ENCODE measurements around the gene SEL1L3. TPM values are rescaled to one million over a fixed set of nuclear protein-coding genes. Genes with fewer than 3 reads are reported as not detected.

SEL1L3 gene
- total RNA-seq, 1 experiment from 2014 or later: 15.7 TPM

DNA sequence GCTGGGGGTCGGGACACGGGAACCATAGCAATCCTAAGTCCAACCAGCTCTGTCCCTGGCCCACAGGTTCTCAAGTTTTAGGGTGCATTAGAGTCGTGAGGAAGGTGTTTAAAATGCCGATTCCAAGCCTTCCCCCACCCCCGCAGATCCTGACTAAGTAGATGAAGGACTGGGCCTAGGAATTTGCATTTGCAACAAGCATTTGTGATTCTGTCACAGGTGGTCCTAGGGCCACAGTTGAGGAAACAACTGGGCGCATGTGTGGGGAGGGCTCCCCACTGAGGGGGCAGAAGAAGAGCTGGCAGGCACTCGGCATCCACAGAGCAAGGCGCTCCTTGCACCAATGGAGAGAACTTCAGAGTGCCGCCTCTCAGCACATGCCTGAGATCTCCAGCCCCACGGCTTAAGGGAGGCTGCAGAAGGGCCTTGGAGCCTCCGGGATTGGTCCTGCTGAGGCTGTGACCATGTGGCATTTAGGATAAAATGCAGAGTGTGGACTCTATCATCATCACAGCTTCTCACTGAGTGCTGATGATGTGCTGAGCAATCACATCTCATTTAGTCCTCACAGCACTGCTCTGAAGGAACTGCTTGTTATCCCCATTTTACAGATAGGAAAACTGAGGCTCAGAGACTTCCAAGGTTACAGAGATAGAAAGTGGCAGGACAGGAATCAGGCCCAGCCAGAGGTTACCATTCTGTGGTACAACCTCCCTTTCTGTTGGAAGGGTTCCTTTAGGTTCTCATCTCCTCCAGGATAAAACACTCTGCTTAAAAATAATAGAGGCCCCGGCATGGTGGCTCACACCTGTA is 16.7 kb downstream of the SEL1L3 start:
- ChIA-PET POLR2A (no interaction called here), CTCF (no interaction called here)
- no peak overlapping the region for H3K4me3 Mint-ChIP-seq (ENCODE audit: unreplicated experiment)
- no peak overlapping the region for H3K27ac Mint-ChIP-seq (ENCODE audit: unreplicated experiment)
- H3K36me3 Mint-ChIP-seq (ENCODE audit: insufficient read depth, unreplicated experiment): no peaks in the 10 kb centered on the region
- Histone ChIP-seq H3K4me3 (ENCODE audit: low read depth, low read length) (no peak overlapping the region), H3K36me3 (ENCODE audit: control insufficient read depth, insufficient read depth, low read length) (no peaks in the 10 kb centered on the region), H3K27me3 (replicated peaks; ENCODE audit: control insufficient read depth, insufficient read depth, low read length) (no peaks in the 10 kb centered on the region), H3K4me1 (no peaks in the 10 kb centered on the region), H3K9me3 (no peaks in the 10 kb centered on the region)
- H3K27me3 Mint-ChIP-seq (ENCODE audit: insufficient read depth, unreplicated experiment): no peaks in the 10 kb centered on the region
- DNase-seq: no peak
- H3K4me1 Mint-ChIP-seq (ENCODE audit: low read depth, unreplicated experiment): no peaks in the 10 kb centered on the region
- no peak for TF ChIP-seq CTCF (IDR thresholded peaks at IDR 0.05; ENCODE audit: insufficient read depth in 1 of 2, low read depth in 1 of 2, low read length in 1 of 2, severe bottlenecking in 1 of 2, unreplicated experiment in 1 of 2)
- BruUV-seq (replicated peaks): no TSS peak
- H3K9me3 Mint-ChIP-seq (ENCODE audit: unreplicated experiment): no peaks in the 10 kb centered on the region
- intact Hi-C loops (cut with micrococcal nuclease; ENCODE audit: unreplicated experiment): no loop called here

DNA sequence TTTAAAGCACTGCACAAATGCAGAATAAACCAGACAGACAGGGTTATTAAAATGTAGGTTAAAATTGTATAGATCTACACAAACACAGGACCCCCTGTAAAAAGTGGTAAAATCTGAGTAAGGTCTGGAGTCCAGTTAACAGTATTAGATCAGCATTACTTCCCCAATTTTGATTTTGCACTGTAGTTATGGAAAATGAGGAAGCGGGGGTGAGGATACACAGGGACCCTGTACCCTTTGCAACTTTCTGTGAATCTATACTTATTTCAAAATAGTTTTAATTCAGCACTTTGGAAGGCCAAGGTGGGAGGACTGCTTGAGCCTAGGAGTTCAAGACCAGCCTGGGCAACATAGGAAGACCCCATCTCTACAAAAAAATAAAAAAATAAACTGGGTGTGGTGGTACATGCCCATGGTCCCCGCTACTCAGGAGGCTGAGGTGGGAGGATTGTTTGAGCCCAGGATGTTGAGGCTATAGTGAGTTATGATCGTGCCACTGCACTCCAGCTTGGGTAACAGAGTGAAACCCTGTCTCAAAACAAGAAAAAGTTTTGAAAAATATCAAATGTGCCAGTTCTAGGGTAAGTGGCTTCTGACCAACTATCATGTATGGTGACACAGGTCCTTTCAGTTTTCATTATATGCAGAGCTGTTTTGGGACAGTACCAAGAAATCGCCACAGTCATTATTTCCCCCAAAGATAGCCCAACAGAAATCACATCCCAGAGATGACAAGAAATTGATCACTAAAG is 17.7 kb downstream of the SEL1L3 start:
- H3K9me3 ChIP-seq: no peaks in the 10 kb centered on the region
- no peak overlapping the region for H3K4me3 ChIP-seq (ENCODE audit: low read depth, low read length)
- Mint-ChIP-seq H3K9me3 (ENCODE audit: unreplicated experiment) (no peaks in the 10 kb centered on the region), H3K4me1 (ENCODE audit: low read depth, unreplicated experiment) (no peaks in the 10 kb centered on the region), H3K27ac (ENCODE audit: unreplicated experiment) (no peak overlapping the region), H3K27me3 (ENCODE audit: insufficient read depth, unreplicated experiment) (no peaks in the 10 kb centered on the region), H3K36me3 (ENCODE audit: insufficient read depth, unreplicated experiment) (no peaks in the 10 kb centered on the region), H3K4me3 (ENCODE audit: unreplicated experiment) (no peak overlapping the region)
- ChIA-PET POLR2A (no interaction called here), CTCF (no interaction called here)
- H3K36me3 ChIP-seq (ENCODE audit: control insufficient read depth, insufficient read depth, low read length): no peaks in the 10 kb centered on the region
- H3K27me3 ChIP-seq (replicated peaks; ENCODE audit: control insufficient read depth, insufficient read depth, low read length): no peaks in the 10 kb centered on the region
- intact Hi-C loops (cut with micrococcal nuclease; ENCODE audit: unreplicated experiment): no loop called here
- no peak for DNase-seq
- no peak for TF ChIP-seq CTCF (IDR thresholded peaks at IDR 0.05; ENCODE audit: insufficient read depth in 1 of 2, low read depth in 1 of 2, low read length in 1 of 2, severe bottlenecking in 1 of 2, unreplicated experiment in 1 of 2)
- no TSS peak for BruUV-seq (replicated peaks)
- no peaks in the 10 kb centered on the region for H3K4me1 ChIP-seq

GRCh38 chr4:25843340-25844097 is 19.3 kb downstream of the SEL1L3 start:
- no peaks in the 10 kb centered on the region for H3K36me3 Mint-ChIP-seq (ENCODE audit: insufficient read depth, unreplicated experiment)
- Histone ChIP-seq H3K27me3 (replicated peaks; ENCODE audit: control insufficient read depth, insufficient read depth, low read length) (no peaks in the 10 kb centered on the region), H3K9me3 (no peaks in the 10 kb centered on the region), H3K36me3 (ENCODE audit: control insufficient read depth, insufficient read depth, low read length) (no peaks in the 10 kb centered on the region), H3K4me3 (ENCODE audit: low read depth, low read length) (no peak overlapping the region), H3K4me1 (no peaks in the 10 kb centered on the region)
- TF ChIP-seq CTCF (IDR thresholded peaks at IDR 0.05; ENCODE audit: insufficient read depth in 1 of 2, low read depth in 1 of 2, low read length in 1 of 2, severe bottlenecking in 1 of 2, unreplicated experiment in 1 of 2): no peak
- H3K4me1 Mint-ChIP-seq (ENCODE audit: low read depth, unreplicated experiment): no peaks in the 10 kb centered on the region
- H3K9me3 Mint-ChIP-seq (ENCODE audit: unreplicated experiment): no peaks in the 10 kb centered on the region
- no peak overlapping the region for H3K4me3 Mint-ChIP-seq (ENCODE audit: unreplicated experiment)
- no peak for DNase-seq
- POLR2A ChIA-PET: no interaction called here
- H3K27ac Mint-ChIP-seq (ENCODE audit: unreplicated experiment): no peak overlapping the region
- no TSS peak for BruUV-seq (replicated peaks)
- CTCF ChIA-PET: no interaction called here
- intact Hi-C loops (cut with micrococcal nuclease; ENCODE audit: unreplicated experiment): no loop called here
- H3K27me3 Mint-ChIP-seq (ENCODE audit: insufficient read depth, unreplicated experiment): no peaks in the 10 kb centered on the region
